ENCODE measurements around the gene HINT3. TPM values are rescaled to one million over a fixed set of nuclear protein-coding genes. Genes with fewer than 3 reads are reported as not detected.

The HINT3 gene
- total RNA-seq, 1 experiment from 2014 or later, result 11.7 TPM

GRCh38 chr6:125948455-125948854 is 8.1 kb upstream of the HINT3 start:
- Mint-ChIP-seq H3K27me3 (ENCODE audit: low read depth) (peaks cover 3% of the 10 kb centered on the region), H3K36me3 (ENCODE audit: insufficient read depth in 1 of 3, low read depth in 3 of 3) (peaks cover 0 to 6% (median 0%) of the 10 kb centered on the region in 3 experiments; a peak in 3 of 7 replicates), H3K4me3 (no peak overlapping the region), H3K9me3 (peaks cover 5 to 11% of the 10 kb centered on the region in 2 experiments; a peak in 3 of 5 replicates), H3K4me1 (peaks cover 2 to 8% of the 10 kb centered on the region in 2 experiments; a peak in 2 of 4 replicates), H3K27ac (no peak overlapping the region)
- H3K4me2 ChIP-seq (ENCODE audit: insufficient read depth, insufficient read length, low read length), result no peak overlapping the region
- no peak overlapping the region for H3K23ac ChIP-seq (ENCODE audit: insufficient read length, low read depth, low read length)
- no peak overlapping the region for H2AFZ ChIP-seq (ENCODE audit: low read length)
- H3K27me3 ChIP-seq (ENCODE audit: insufficient read depth, low read length), result no peaks in the 10 kb centered on the region
- DNase-seq, result no peak
- H3T11ph ChIP-seq (ENCODE audit: low read length), result no peak overlapping the region
- H2BK20ac ChIP-seq (ENCODE audit: low read depth, low read length, poor library complexity, severe bottlenecking), result no peak overlapping the region
- H3K4ac ChIP-seq (ENCODE audit: low read depth, low read length), result no peak overlapping the region
- no peak overlapping the region for H3K27ac ChIP-seq (ENCODE audit: insufficient read length, low read depth, low read length)
- H4K91ac ChIP-seq (ENCODE audit: insufficient read length, low read depth, low read length), result no peak overlapping the region
- H3K9ac ChIP-seq (ENCODE audit: extremely low read depth, insufficient read length, low read length), result no peak overlapping the region
- H4K20me1 ChIP-seq (ENCODE audit: control insufficient read depth, insufficient read depth, insufficient read length), result no peaks in the 10 kb centered on the region
- no peak overlapping the region for H4K5ac ChIP-seq (ENCODE audit: insufficient read length, low read depth, low read length)
- no peaks in the 10 kb centered on the region for H3K23me2 ChIP-seq (ENCODE audit: insufficient read length, low read depth, low read length, poor library complexity, severe bottlenecking)
- H3K79me1 ChIP-seq (ENCODE audit: insufficient read depth, low read depth, low read length, poor library complexity, severe bottlenecking), result no peaks in the 10 kb centered on the region
- TF ChIP-seq, protein P1, sequence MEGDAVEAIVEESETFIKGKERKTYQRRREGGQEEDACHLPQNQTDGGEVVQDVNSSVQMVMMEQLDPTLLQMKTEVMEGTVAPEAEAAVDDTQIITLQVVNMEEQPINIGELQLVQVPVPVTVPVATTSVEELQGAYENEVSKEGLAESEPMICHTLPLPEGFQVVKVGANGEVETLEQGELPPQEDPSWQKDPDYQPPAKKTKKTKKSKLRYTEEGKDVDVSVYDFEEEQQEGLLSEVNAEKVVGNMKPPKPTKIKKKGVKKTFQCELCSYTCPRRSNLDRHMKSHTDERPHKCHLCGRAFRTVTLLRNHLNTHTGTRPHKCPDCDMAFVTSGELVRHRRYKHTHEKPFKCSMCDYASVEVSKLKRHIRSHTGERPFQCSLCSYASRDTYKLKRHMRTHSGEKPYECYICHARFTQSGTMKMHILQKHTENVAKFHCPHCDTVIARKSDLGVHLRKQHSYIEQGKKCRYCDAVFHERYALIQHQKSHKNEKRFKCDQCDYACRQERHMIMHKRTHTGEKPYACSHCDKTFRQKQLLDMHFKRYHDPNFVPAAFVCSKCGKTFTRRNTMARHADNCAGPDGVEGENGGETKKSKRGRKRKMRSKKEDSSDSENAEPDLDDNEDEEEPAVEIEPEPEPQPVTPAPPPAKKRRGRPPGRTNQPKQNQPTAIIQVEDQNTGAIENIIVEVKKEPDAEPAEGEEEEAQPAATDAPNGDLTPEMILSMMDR (conservative IDR thresholded peaks at IDR 0.05), result no peak
- H3K14ac ChIP-seq (ENCODE audit: insufficient read depth, low read length), result no peak overlapping the region
- H3K79me2 ChIP-seq (ENCODE audit: insufficient read depth, low read length), result no peaks in the 10 kb centered on the region
- no CpG with 5 or more reads among the region's 3 CpGs for WGBS (ENCODE audit: extremely low coverage, insufficient read length, low lambda C conversion rate)
- H2BK12ac ChIP-seq (ENCODE audit: insufficient read length, low read depth, low read length), result no peak overlapping the region
- H3K18ac ChIP-seq (ENCODE audit: insufficient read length, low read depth, low read length), result no peak overlapping the region
- no peak overlapping the region for H2AK5ac ChIP-seq (ENCODE audit: insufficient read length, low read length)
- no peak overlapping the region for H2BK15ac ChIP-seq (ENCODE audit: low read depth, low read length)
- H3K4me1 ChIP-seq (ENCODE audit: insufficient read depth, low read length), result no peaks in the 10 kb centered on the region
- H4K8ac ChIP-seq (replicated peaks; ENCODE audit: insufficient read length, low read depth, low read length), result no peak overlapping the region
- no peak overlapping the region for H2BK120ac ChIP-seq (ENCODE audit: low read depth, low read length, poor library complexity, severe bottlenecking)
- H3K56ac ChIP-seq (ENCODE audit: insufficient read length, low read depth, low read length), result no peak overlapping the region
- no peaks in the 10 kb centered on the region for H3K9me3 ChIP-seq (ENCODE audit: control insufficient read depth, low read depth, low read length)
- H2BK5ac ChIP-seq (ENCODE audit: insufficient read length, low read length), result no peak overlapping the region

All from H9 (cell line).